GM20431 (cell line): Measurements from ENCODE around the gene ALKBH4.

Source experiments
- in situ Hi-C: fragments of 300-500 bp; cut with MseI, MboI; formaldehyde crosslinking; loops from one replicate; pipeline ENCODE4 v1.15.0; 2020; ENCODE audit warnings: low sequenced_read_pairs; ENCODE audit not compliant: unreplicated experiment

The ALKBH4 gene

GRCh38 chr7:102457352-102457924 lies 7.2 kb downstream of the ALKBH4 start:
- in situ Hi-C loops, result no loop called here

DNA sequence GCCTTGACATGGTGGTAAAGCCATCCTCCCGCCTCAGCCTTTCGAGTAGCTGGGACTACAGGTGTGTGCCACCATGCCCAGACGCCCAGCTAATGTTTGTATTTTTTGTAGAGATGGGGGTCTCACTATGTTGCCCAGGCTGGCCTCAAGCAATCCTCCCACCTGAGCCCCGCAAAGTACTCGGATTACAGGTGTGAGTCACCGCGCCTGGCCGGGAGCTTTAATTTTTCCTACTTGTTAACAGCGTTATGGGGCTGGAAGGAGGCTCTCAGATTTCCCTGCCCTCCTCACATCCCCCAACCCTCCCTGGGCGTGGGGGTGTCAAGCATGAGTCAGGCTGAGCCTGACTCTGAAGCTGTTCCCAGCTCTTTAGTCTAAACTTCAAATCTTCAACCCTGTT lies 8.3 kb downstream of the ALKBH4 start:
- in situ Hi-C loops, result no loop called here

GRCh38 chr7:102455596-102455995 lies 9.1 kb downstream of the ALKBH4 start:
- in situ Hi-C loops, result no loop called here

- in situ Hi-C loops, result loop anchor here (5.0 kb wide), 1 partner anchor 48 kb away; no protein-coding TSS in a partner anchor
These were observed 9.7 kb downstream of the ALKBH4 start for GRCh38 chr7:102454932-102455331.

DNA sequence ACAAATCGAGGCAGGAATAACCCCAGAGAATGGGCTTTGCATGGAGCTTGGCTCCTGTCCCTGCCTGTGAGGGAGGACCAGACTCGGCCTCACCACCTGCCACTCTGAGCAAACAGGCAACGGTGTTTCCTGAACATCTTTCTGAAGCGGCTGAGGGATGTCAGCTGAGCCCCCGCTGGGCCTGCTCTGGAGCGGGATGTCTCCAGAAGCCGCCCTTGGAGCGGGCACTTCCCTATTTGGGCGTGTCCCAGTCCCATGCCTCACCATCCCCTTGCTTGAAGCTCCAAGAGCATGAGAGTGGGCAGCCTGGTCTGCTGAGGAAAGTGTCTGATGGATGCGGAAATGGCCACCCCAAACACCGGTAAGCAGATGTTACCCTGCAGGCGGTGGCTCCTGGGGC lies 10.2 kb downstream of the ALKBH4 start:
- in situ Hi-C loops, result loop anchor here (5.0 kb wide), 1 partner anchor 47 kb away; no protein-coding TSS in a partner anchor

GRCh38 chr7:102453319-102453718 lies 11.3 kb downstream of the ALKBH4 start:
- in situ Hi-C loops, result loop anchor here (5.0 kb wide), 1 partner anchor 46 kb away; no protein-coding TSS in a partner anchor

DNA sequence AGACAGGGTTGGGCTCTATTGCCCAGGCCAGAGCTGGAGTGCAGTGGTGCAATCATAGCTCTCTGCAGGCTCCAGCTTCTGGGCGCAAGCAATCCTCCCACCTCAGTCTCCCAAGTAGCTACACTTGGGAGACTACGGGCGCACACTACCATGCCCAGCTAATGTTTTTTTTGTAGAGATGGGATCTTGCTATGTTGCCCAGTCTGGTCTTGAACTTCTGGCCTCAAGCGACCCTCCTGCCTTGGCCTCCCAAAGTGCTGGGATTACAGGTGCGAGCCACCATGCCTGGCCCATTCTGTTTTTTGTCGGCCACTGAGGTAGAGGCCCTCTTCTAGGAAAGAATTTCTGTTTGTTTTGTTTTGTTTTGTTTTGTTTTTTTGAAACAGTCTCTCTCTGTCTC lies 12.2 kb downstream of the ALKBH4 start:
- in situ Hi-C loops, result loop anchor here (5.0 kb wide), 1 partner anchor 45 kb away; no protein-coding TSS in a partner anchor

GRCh38 chr7:102451371-102452054 lies 13.2 kb downstream of the ALKBH4 start:
- in situ Hi-C loops, result loop anchor here (5.0 kb wide), 1 partner anchor 44 kb away; no protein-coding TSS in a partner anchor

- in situ Hi-C loops, result loop anchor here (5.0 kb wide), 1 partner anchor 43 kb away; no protein-coding TSS in a partner anchor
These were observed 14.4 kb downstream of the ALKBH4 start for GRCh38 chr7:102450242-102450641.

DNA sequence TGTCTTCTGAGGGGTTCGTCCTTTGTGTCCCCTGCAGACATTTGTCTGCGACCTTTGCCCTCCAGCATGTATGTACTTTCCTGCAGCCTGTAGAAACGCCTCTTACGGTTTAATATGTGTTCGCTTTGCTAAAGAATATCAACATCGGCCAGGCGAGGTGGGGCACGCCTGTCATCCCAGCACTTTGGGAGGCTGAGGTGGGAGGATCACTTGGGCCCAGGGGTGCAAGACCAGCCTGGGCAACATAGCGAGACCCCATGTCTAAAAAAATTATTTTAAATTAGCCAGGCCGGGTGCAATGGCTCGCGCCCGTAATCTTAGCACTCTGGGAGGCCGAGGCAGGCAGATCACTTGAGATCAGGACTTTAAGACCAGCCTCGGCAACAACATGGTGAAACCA lies 15.5 kb downstream of the ALKBH4 start:
- in situ Hi-C loops, result no loop called here

DNA sequence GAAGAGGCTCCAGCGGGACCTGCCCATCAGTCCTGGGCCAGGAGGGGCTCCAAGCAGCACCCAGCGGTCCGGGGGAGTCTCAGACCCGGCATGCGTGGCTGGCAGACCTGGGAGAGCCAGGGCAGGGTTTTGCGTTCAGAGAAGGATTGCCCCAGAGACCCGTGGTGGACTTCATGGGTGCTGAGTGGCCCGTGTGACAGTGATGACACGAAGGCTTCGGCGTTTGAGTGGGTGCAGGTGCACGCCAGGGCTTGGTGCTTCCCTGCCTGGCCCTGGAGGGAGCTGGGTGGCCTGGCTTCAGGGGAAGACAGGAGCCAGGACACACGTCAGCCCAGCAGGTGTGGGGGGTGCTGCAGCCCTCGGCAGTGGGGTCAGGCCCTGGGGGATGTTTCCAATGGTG lies 17.4 kb downstream of the ALKBH4 start:
- in situ Hi-C loops, result no loop called here

DNA sequence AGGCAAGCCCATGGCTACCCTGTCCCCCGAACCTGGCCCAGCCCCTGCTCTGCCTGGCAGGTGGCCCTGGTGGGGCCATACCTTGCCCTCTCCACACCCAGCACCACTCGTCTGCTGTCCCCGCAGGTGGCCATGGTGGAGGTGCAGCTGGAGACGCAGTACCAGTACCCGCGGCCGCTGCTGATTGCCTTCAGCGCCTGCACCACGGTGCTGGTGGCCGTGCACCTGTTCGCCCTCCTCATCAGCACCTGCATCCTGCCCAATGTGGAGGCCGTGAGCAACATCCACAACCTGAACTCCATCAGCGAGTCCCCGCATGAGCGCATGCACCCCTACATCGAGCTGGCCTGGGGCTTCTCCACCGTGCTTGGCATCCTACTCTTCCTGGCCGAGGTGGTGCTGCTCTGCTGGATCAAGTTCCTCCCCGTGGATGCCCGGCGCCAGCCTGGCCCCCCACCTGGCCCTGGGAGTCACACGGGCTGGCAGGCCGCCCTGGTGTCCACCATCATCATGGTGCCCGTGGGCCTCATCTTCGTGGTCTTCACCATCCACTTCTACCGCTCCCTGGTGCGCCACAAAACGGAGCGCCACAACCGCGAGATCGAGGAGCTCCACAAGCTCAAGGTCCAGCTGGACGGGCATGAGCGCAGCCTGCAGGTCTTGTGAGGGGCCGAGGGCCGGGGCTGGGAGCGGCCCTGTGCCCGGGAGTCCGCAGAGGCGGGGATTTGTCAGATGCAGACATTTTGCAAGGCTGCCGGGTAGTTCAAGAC lies 18.1 kb downstream of the ALKBH4 start:
- in situ Hi-C loops, result no loop called here

- in situ Hi-C loops, result no loop called here
These were observed 19.0 kb downstream of the ALKBH4 start for GRCh38 chr7:102445674-102446071.

- in situ Hi-C loops, result no loop called here
These were observed 19.5 kb downstream of the ALKBH4 start for GRCh38 chr7:102444961-102445673.

DNA sequence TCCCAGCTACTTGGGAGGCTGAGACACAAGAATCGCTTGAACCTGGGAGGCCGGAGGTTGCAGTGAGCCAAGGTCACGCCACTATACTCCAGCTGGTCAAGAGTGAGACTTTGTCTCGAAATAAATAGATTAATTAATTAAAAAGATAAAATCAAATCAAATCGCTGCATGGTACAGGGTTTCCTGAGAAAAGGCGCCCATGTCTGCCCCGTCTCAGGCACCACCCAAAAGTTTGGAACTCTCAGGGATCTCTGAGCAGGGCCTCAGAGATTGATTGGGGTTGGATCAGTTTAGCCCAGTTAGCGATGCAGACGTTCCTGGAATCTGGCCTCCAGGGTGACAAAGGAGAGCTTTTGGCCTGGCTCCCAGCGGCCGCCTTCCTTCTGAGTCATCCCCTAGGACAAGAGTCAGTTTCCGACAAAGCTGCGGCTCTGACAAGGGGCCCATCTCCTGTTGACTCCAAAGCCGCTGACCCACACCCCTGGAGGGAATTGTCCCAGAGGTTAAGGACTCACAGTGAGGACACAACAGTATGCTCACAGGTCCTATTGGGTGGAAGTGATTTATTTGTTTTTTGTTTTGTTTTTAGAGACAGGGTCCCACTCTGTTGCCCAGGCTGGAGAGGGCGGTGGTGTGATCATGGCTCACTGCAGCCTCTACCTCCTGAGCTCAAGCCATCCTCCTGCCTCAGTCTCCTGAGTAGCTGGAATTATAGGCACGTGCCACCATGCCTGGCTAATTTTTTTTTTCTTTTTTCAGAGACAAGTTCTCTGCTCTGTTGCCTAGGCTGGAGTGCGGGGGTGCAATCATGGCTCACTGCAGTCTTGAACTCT lies 24.5 kb downstream of the ALKBH4 start:
- in situ Hi-C loops, result no loop called here

- in situ Hi-C loops, result no loop called here
These were observed 28.5 kb downstream of the ALKBH4 start for GRCh38 chr7:102436118-102436517.

DNA sequence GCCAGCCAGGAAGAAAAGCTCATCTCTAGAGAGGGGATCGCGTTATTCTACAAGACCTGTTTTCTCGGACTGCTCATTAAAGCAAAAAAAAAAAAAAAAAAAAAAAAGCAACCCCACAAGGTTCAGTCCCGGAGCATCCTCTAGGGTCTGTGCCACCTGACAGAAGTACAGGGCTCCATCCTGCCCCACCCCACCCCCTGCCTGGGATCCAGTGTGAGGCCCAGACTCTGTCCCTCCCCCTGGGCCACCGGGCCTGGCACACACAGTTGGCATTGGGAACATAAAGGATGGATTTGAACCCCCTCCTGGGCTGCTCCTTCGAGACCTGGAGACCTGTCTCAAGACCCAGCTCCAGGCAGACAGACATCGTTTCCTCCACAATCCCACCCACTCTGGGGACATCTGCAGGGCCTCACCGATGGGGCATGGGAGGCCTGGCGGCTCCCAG lies 30.6 kb downstream of the ALKBH4 start:
- in situ Hi-C loops, result no loop called here

- in situ Hi-C loops, result no loop called here
These were observed 31.2 kb downstream of the ALKBH4 start, which contains the start of gene ORAI2 for GRCh38 chr7:102433219-102434038. ORAI2 (plus strand) TSS chr7:102433575; CDS start chr7:102438957, 5,382 bp downstream.
